HepG2 (cell line): ENCODE data around the gene NPNT. TPM values are rescaled to one million over a fixed set of nuclear protein-coding genes. Genes with fewer than 3 reads are reported as not detected.

Source experiments
- ATAC-seq: fragments of 200-7000 bp; cut with Tn5 transposase; 3 replicates; pipeline ENCODE4 v1.9.1; 2020; ENCODE audit warnings: mild to moderate bottlenecking, moderate library complexity
- BruUV-seq: library from RNA; stranded (reverse); fragments of 400-500 nt; replicated peaks from 2 replicates; lab custom pipeline; 2021; lab: Mats Ljungman, UMichigan
- CTCF ChIA-PET: fragments of 300-600 bp; formaldehyde crosslinking; extraction: SDS; loops from one replicate; lab custom pipeline; 2021; ENCODE audit warnings: low total read pairs, inconsistent platforms, low intra/inter-chr PET ratio; lab: Yijun Ruan, JAX
- POLR2A ChIA-PET: fragments of 350-600 bp; sonication (Branson Sonifier 250); formaldehyde crosslinking; loops from one replicate; lab custom pipeline; 2020; ENCODE audit warnings: antibody characterized with exemption, inconsistent platforms; lab: Yijun Ruan, JAX
- DNase-seq: peaks from one replicate; pipeline ENCODE4 v3.0.0-alpha.2; 2015; ENCODE audit warnings: low spot score
- FAIRE-seq: peaks from 3 replicates; lab custom pipeline; 2011; peaks lifted over from hg19 to GRCh38; lab: Jason Lieb, UNC
- H2AFZ ChIP-seq: one replicate; pipeline ENCODE4 v1.6.1; 2011; ENCODE audit warnings: low read length, inconsistent platforms
- H3K27ac ChIP-seq: fragments of 300-600 bp; 3 replicates; pipeline ENCODE4 v1.8.0; 2011; ENCODE audit warnings: mixed run types, mild to moderate bottlenecking, mixed read lengths, low read length, inconsistent platforms; ENCODE audit not compliant: insufficient read depth; ENCODE audit errors: extremely low read length
- H3K27me3 ChIP-seq, 2 experiments: fragments of 200-600 bp in 1 of 2; 2 replicates in 1 of 2; 3 replicates in 1 of 2; pipeline versions ENCODE4 v1.6.0 to v1.8.0; 2011; ENCODE audit warnings: low read length in 2 of 2, mild to moderate bottlenecking in 2 of 2, moderate library complexity in 2 of 2, inconsistent platforms in 1 of 2; ENCODE audit not compliant: insufficient read depth in 2 of 2, control insufficient read depth in 1 of 2
- H3K36me3 ChIP-seq, 2 experiments: fragments of 200-600 bp in 1 of 2; replicated peaks in 1 of 2; 2 replicates in 1 of 2; 3 replicates in 1 of 2; pipeline versions ENCODE4 v1.5.1 to v1.8.0; 2011; ENCODE audit warnings: low read length in 2 of 2, inconsistent platforms in 1 of 2; ENCODE audit not compliant: insufficient read depth in 2 of 2, control insufficient read depth in 1 of 2
- H3K4me1 ChIP-seq: 2 replicates; pipeline ENCODE4 v1.5.1; 2012; ENCODE audit warnings: low read length, inconsistent platforms; ENCODE audit not compliant: insufficient read depth
- H3K4me2 ChIP-seq: 2 replicates; pipeline ENCODE4 v1.6.0; 2011; ENCODE audit warnings: low read depth, low read length, inconsistent platforms
- H3K4me3 ChIP-seq, 3 experiments: fragments of 200-600 bp in 1 of 3; sonication (generic), shearing (Covaris generic) in 1 of 3; replicated peaks in 1 of 3; 2 replicates each; pipeline ENCODE4 v1.5.1; 2011 to 2016; ENCODE audit warnings: low read length in 3 of 3, inconsistent platforms in 2 of 3, low read depth in 2 of 3, mild to moderate bottlenecking in 2 of 3, control low read depth in 1 of 3, mixed read lengths in 1 of 3; ENCODE audit not compliant: insufficient read depth in 1 of 3
- H3K79me2 ChIP-seq: one replicate; pipeline ENCODE4 v1.6.1; 2011; ENCODE audit warnings: low read length, inconsistent platforms; ENCODE audit not compliant: insufficient read depth
- H3K9ac ChIP-seq: 2 replicates; pipeline ENCODE4 v1.6.0; 2011; ENCODE audit warnings: mild to moderate bottlenecking, low read depth, low read length, inconsistent platforms; ENCODE audit not compliant: insufficient read depth
- H3K9me3 ChIP-seq: 2 replicates; pipeline ENCODE4 v1.5.1; 2012; ENCODE audit warnings: mild to moderate bottlenecking, low read length
- H4K20me1 ChIP-seq: 2 replicates; pipeline ENCODE4 v1.6.0; 2011; ENCODE audit warnings: inconsistent platforms, mild to moderate bottlenecking, low read length, moderate library complexity; ENCODE audit not compliant: insufficient read depth
- ATF7 ChIP-seq, 2 experiments: fragments of 450-650 bp in 1 of 2; sonication (generic) in 1 of 2; formaldehyde crosslinking in 1 of 2; IDR thresholded peaks; 2 replicates each; pipeline versions ENCODE4 v1.4.0 to v1.6.1; 2016 to 2020; ENCODE audit warnings: antibody characterized with exemption in 1 of 2, mild to moderate bottlenecking in 1 of 2, missing genetic modification reagents in 1 of 2
- BCL3 ChIP-seq: sonication (generic); formaldehyde crosslinking; IDR thresholded peaks from 2 replicates; pipeline ENCODE4 v1.5.1; 2020; ENCODE audit warnings: mild to moderate bottlenecking, missing genetic modification reagents, moderate library complexity
- GFI1 ChIP-seq: sonication (generic); formaldehyde crosslinking; IDR thresholded peaks from 2 replicates; pipeline ENCODE4 v1.5.0; 2020; ENCODE audit warnings: missing genetic modification reagents, mild to moderate bottlenecking, borderline replicate concordance
- HNF1A ChIP-seq, 2 experiments: sonication (generic) in 1 of 2; formaldehyde crosslinking in 1 of 2; IDR thresholded peaks; 2 replicates each; pipeline versions ENCODE4 v1.4.0 to v1.6.1; 2016 to 2020; ENCODE audit warnings: borderline replicate concordance in 1 of 2, low read depth in 1 of 2, mild to moderate bottlenecking in 1 of 2, missing genetic modification reagents in 1 of 2
- MTA1 ChIP-seq: sonication (generic); formaldehyde crosslinking; IDR thresholded peaks from 2 replicates; pipeline ENCODE4 v1.4.0; 2020; ENCODE audit warnings: missing genetic modification reagents, mild to moderate bottlenecking, borderline replicate concordance
- SAP130 ChIP-seq: IDR thresholded peaks from 2 replicates; pipeline ENCODE4 v1.6.1; 2016; ENCODE audit warnings: low read depth
- ZFYVE20 ChIP-seq: sonication (generic); formaldehyde crosslinking; IDR thresholded peaks from 2 replicates; pipeline ENCODE4 v1.8.0; 2023; ENCODE audit warnings: low read depth, mild to moderate bottlenecking, moderate library complexity, missing genetic modification reagents, borderline replicate concordance
- ZNF431 ChIP-seq: sonication (generic); formaldehyde crosslinking; IDR thresholded peaks from 2 replicates; pipeline ENCODE4 v1.9.0; 2022; ENCODE audit warnings: missing genetic modification reagents, low read depth, mild to moderate bottlenecking, borderline replicate concordance
- ZNF766 ChIP-seq: sonication (generic); formaldehyde crosslinking; IDR thresholded peaks from 2 replicates; pipeline ENCODE4 v1.5.0; 2020; ENCODE audit warnings: missing genetic modification reagents, borderline replicate concordance
- ZZZ3 ChIP-seq: sonication (generic); formaldehyde crosslinking; IDR thresholded peaks from 2 replicates; pipeline ENCODE4 v1.4.0; 2020; ENCODE audit warnings: missing genetic modification reagents, mild to moderate bottlenecking, borderline replicate concordance
- WGBS: methylation state at CpG from one replicate; pipeline ENCODE4 v1.1.6; 2017; ENCODE audit warnings: low lambda C conversion rate; 5-methylcytosine and 5-hydroxymethylcytosine counted together
- in situ Hi-C: cut with HindIII; loops from 2 replicates; pipeline ENCODE4 v1.10.0; 2017; ENCODE audit warnings: low pct_unique_long_range_greater_than_20kb; ENCODE audit not compliant: extremely low pct_ligation_motif_present
- intact Hi-C: fragments of 100-400 bp; cut with micrococcal nuclease; formaldehyde crosslinking; loops from one replicate; pipeline ENCODE4 v1.10.0; 2022; ENCODE audit not compliant: unreplicated experiment
- polyA plus RNA-seq, 8 experiments: library from polyadenylated mRNA; depleted of rRNA in 3 of 8; stranded (reverse) in 7 of 8; unstranded in 1 of 8; fragments of >200 nt; fragmentation: Illumina TruSeq in 4 of 8; extraction: Trizol in 4 of 8; gene quantifications; 2 replicates each; pipeline versions ENCODE4 v1.2.1 to v1.2.3, GENCODE V29; 2011 to 2016; ENCODE audit warnings: low read depth in 4 of 8, missing spikeins in 1 of 8, mixed read lengths in 1 of 8; ENCODE audit not compliant: insufficient read depth in 1 of 8
- total RNA-seq, 5 experiments: library from RNA; depleted of rRNA; stranded (reverse); fragments of >200 nt; fragmentation: Illumina TruSeq; extraction: Trizol; gene quantifications; 2 replicates each; pipeline ENCODE4 v1.2.3, GENCODE V29; 2016; ENCODE audit warnings: low read depth in 1 of 5
- TF ChIP-seq, protein P1 (sequence below): sonication (generic); formaldehyde crosslinking; IDR thresholded peaks from 2 replicates; pipeline ENCODE4 v1.4.0; 2020; ENCODE audit warnings: missing genetic modification reagents, borderline replicate concordance

NPNT gene
- total and polyA plus RNA-seq, 2 of the 13 experiments (the other 11 are each of a cell fraction or from before 2014, with no cell fraction given), result 1.1 to 19.1 TPM

DNA sequence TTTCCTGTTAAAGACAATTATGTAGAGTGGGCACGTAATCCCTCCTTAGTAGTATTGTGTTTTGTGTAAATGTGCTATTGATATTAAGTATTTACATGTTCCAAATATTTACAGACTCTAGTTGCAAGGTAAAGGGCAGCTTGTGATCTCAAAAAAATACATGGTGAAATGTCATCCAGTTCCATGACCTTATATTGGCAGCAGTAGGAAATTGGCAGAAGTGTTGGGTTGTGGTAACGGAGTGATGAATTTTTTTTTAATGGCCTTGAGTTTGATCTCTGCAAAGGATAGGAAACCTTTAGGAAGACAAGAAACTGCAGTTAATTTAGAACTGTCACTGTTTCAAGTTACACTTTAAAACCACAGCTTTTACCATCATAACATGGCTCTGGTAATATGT, 74.3 kb downstream of the NPNT start:
- Histone ChIP-seq H3K9ac (no peak overlapping the region), H3K79me2 (no peaks in the 10 kb centered on the region), H2AFZ (no peak overlapping the region), H3K4me2 (no peak overlapping the region), H4K20me1 (no peaks in the 10 kb centered on the region), H3K9me3 (no peaks in the 10 kb centered on the region), H3K4me1 (no peaks in the 10 kb centered on the region), H3K4me3 (no peak overlapping the region), H3K27me3 (no peaks in the 10 kb centered on the region), H3K27ac (no peak overlapping the region), H3K36me3 (no peaks in the 10 kb centered on the region)
- ChIA-PET POLR2A (no interaction called here), CTCF (no interaction called here)
- in situ Hi-C loops, result no loop called here
- intact Hi-C loops, result no loop called here
- DNase-seq (no peak), ATAC-seq (no peak), FAIRE-seq (peak; percentile 23)
- 86% methylated on average over 2 of the region's 2 CpGs for WGBS
- no TSS peak for BruUV-seq
- TF ChIP-seq GFI1 (CRISPR knock-in tag) (no peak), ZZZ3 (CRISPR knock-in tag) (no peak), SAP130 (no peak), ATF7 (IDR thresholded peaks at IDR 0.05) (no peak), ATF7 (CRISPR knock-in tag; IDR thresholded peaks at IDR 0.05) (no peak), ZNF766 (no peak), MTA1 (CRISPR knock-in tag) (no peak), ZNF431 (CRISPR knock-in tag) (no peak), HNF1A (IDR thresholded peaks at IDR 0.05; ENCODE audit: low read depth) (no peak), HNF1A (CRISPR knock-in tag; IDR thresholded peaks at IDR 0.05; ENCODE audit: borderline replicate concordance) (no peak), ZFYVE20 (CRISPR knock-in tag) (no peak), BCL3 (no peak)
- TF ChIP-seq, protein P1, sequence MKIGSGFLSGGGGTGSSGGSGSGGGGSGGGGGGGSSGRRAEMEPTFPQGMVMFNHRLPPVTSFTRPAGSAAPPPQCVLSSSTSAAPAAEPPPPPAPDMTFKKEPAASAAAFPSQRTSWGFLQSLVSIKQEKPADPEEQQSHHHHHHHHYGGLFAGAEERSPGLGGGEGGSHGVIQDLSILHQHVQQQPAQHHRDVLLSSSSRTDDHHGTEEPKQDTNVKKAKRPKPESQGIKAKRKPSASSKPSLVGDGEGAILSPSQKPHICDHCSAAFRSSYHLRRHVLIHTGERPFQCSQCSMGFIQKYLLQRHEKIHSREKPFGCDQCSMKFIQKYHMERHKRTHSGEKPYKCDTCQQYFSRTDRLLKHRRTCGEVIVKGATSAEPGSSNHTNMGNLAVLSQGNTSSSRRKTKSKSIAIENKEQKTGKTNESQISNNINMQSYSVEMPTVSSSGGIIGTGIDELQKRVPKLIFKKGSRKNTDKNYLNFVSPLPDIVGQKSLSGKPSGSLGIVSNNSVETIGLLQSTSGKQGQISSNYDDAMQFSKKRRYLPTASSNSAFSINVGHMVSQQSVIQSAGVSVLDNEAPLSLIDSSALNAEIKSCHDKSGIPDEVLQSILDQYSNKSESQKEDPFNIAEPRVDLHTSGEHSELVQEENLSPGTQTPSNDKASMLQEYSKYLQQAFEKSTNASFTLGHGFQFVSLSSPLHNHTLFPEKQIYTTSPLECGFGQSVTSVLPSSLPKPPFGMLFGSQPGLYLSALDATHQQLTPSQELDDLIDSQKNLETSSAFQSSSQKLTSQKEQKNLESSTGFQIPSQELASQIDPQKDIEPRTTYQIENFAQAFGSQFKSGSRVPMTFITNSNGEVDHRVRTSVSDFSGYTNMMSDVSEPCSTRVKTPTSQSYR (CRISPR knock-in tag), result no peak
